DOHH2 (cell line): ENCODE results near the gene ENO1.
"Not testable (repeated sequence)": the region's sequence is repeated elsewhere in the genome, so short reads cannot be mapped to it uniquely, and the experiment has no call there.

ENCODE experiments used
- H3F3A ChIP-seq: fragments of 200-600 bp; sonication (generic), shearing (Covaris generic); 2 replicates; pipeline ENCODE4 v1.6.0; 2016; ENCODE audit warnings: antibody characterized with exemption, mild to moderate bottlenecking; ENCODE audit not compliant: control insufficient read depth, insufficient read depth
- H3K27ac ChIP-seq: fragments of 200-600 bp; sonication (generic); 2 replicates; pipeline ENCODE4 v1.5.1; 2014; ENCODE audit warnings: low read depth, mild to moderate bottlenecking, low read length, moderate library complexity
- H3K27me3 ChIP-seq: fragments of 200-600 bp; sonication (generic); 2 replicates; pipeline ENCODE4 v1.6.1; 2014; ENCODE audit warnings: mild to moderate bottlenecking, low read length, mixed read lengths; ENCODE audit not compliant: control insufficient read depth
- H3K36me3 ChIP-seq: fragments of 200-600 bp; sonication (generic); 2 replicates; pipeline ENCODE4 v1.6.1; 2014; ENCODE audit warnings: mild to moderate bottlenecking, low read length, moderate library complexity, mixed read lengths; ENCODE audit not compliant: control insufficient read depth
- H3K4me1 ChIP-seq: fragments of 200-600 bp; sonication (generic); 2 replicates; pipeline ENCODE4 v1.6.1; 2014; ENCODE audit warnings: mild to moderate bottlenecking, low read length, mixed read lengths; ENCODE audit not compliant: control insufficient read depth
- H3K4me2 ChIP-seq: fragments of 200-600 bp; sonication (generic); 2 replicates; pipeline ENCODE4 v1.6.0; 2014; ENCODE audit warnings: mild to moderate bottlenecking, low read length, moderate library complexity
- H3K4me3 ChIP-seq: fragments of 200-600 bp; sonication (generic); 2 replicates; pipeline ENCODE4 v1.5.1; 2014; ENCODE audit warnings: mild to moderate bottlenecking, low read length, mixed read lengths
- H3K79me2 ChIP-seq: fragments of 200-600 bp; sonication (generic); 2 replicates; pipeline ENCODE4 v1.6.1; 2014; ENCODE audit warnings: mild to moderate bottlenecking, low read length, mixed read lengths; ENCODE audit not compliant: control insufficient read depth
- H3K9me2 ChIP-seq: fragments of 200-600 bp; sonication (generic); replicated peaks from 2 replicates; pipeline ENCODE4 v1.6.1; 2014; ENCODE audit warnings: mild to moderate bottlenecking, low read length, mixed read lengths; ENCODE audit not compliant: control insufficient read depth
- H3K9me3 ChIP-seq: fragments of 200-600 bp; sonication (generic); 2 replicates; pipeline ENCODE4 v1.6.1; 2014; ENCODE audit warnings: antibody characterized with exemption, low read length, mixed read lengths; ENCODE audit not compliant: control insufficient read depth, insufficient read depth
- H4K20me1 ChIP-seq: fragments of 200-600 bp; sonication (generic); 2 replicates; pipeline ENCODE4 v1.6.0; 2014; ENCODE audit warnings: low read depth, mild to moderate bottlenecking, antibody characterized with exemption, low read length, moderate library complexity; ENCODE audit not compliant: control insufficient read depth, insufficient read depth
- EZH2phosphoT487 ChIP-seq: fragments of 200-600 bp; sonication (generic); IDR thresholded peaks from 2 replicates; pipeline ENCODE4 v1.6.1; 2017; ENCODE audit warnings: borderline replicate concordance, mild to moderate bottlenecking, antibody characterized with exemption, low read length, moderate library complexity, mixed read lengths
- TF ChIP-seq, protein P1 (sequence below): fragments of 200-600 bp; sonication (generic); IDR thresholded peaks from one replicate; pipeline ENCODE4 v1.5.1; 2014; ENCODE audit warnings: antibody characterized with exemption, mild to moderate bottlenecking, low read depth, low read length; ENCODE audit not compliant: poor library complexity, severe bottlenecking

ENO1 gene

DNA sequence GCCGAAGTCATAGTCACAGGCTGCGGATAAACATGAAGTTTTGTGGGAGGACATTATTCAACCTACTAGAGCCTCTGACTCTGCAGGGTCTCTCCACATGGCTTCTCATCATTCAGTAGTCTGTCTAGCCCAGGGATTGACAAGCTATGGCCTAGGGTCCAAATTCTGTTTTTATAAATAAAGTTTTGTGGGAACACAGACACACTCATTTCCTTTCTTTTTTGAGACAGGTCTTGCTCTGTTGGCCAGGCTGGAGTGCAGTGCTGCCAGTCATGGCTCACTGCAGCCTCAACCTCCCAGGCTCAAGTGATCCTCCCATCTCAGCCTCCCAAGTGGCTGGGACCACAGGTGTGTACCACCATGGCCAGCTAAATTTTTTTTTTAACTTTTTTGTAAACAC lies 8.1 kb upstream of the ENO1 start:
- H3K79me2 ChIP-seq: no peaks in the 10 kb centered on the region
- TF ChIP-seq EZH2phosphoT487: no peak
- TF ChIP-seq, protein P1, sequence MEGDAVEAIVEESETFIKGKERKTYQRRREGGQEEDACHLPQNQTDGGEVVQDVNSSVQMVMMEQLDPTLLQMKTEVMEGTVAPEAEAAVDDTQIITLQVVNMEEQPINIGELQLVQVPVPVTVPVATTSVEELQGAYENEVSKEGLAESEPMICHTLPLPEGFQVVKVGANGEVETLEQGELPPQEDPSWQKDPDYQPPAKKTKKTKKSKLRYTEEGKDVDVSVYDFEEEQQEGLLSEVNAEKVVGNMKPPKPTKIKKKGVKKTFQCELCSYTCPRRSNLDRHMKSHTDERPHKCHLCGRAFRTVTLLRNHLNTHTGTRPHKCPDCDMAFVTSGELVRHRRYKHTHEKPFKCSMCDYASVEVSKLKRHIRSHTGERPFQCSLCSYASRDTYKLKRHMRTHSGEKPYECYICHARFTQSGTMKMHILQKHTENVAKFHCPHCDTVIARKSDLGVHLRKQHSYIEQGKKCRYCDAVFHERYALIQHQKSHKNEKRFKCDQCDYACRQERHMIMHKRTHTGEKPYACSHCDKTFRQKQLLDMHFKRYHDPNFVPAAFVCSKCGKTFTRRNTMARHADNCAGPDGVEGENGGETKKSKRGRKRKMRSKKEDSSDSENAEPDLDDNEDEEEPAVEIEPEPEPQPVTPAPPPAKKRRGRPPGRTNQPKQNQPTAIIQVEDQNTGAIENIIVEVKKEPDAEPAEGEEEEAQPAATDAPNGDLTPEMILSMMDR: no peak
- H3K36me3 ChIP-seq: no peaks in the 10 kb centered on the region
- no peak overlapping the region for H3K4me3 ChIP-seq
- no peaks in the 10 kb centered on the region for H3K9me2 ChIP-seq
- no peaks in the 10 kb centered on the region for H4K20me1 ChIP-seq
- H3K4me1 ChIP-seq: no peaks in the 10 kb centered on the region
- H3K9me3 ChIP-seq: no peaks in the 10 kb centered on the region
- H3K27ac ChIP-seq: no peak overlapping the region
- no peaks in the 10 kb centered on the region for H3F3A ChIP-seq
- peaks cover 7% of the 10 kb centered on the region; the same call in 1 of the 2 replicates for H3K27me3 ChIP-seq
- no peak overlapping the region for H3K4me2 ChIP-seq

DNA sequence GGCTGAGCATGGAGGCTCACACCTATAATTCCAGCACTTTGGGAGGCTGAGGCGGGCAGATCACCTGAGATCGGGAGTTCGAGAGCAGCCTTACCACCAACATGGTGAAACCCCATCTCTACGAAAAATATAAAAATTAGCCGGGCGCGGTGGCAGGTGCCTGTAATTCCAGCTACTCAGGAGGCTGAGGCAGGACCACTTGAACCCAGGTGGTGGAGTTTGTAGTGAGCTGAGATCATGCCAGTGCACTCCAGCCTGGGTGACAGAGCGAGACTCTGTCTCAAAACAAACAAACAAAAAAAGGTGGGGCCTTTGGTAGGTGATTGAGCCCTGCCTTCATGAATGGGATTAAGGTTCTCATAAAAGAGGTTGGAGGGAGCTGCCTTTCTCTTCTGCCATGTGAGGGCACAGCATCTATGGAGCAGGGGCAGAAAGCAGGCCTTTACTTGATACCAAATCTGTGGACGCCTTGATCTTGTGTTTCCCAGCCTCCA lies 7.6 kb upstream of the ENO1 start:
- H3K9me2 ChIP-seq, H3K4me3 ChIP-seq, H3K79me2 ChIP-seq, H3K9me3 ChIP-seq, H3K27ac ChIP-seq, H3K27me3 ChIP-seq, H4K20me1 ChIP-seq, H3F3A ChIP-seq, H3K4me2 ChIP-seq, H3K36me3 ChIP-seq, H3K4me1 ChIP-seq: not testable (repeated sequence)

DNA sequence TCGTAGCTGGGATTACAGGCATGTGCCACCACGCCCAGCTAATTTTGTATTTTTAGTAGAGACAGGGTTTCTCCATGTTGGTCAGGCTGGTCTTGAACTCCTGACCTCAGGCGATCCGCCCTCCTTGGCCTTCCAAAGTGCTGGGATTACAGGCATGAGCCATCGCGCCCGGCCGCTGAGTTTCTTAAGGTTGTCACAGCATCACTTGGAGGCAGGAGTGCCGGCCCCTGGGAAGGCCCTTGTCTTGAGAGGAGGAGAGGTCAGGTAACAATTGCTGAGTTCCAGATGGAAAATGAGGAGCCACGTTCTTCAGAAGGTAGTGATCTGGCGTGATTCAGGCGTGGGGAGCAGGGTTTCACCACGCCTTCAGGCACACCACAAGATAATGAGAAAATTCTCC lies 5.6 kb upstream of the ENO1 start:
- not testable (repeated sequence) for H3K36me3 ChIP-seq, H4K20me1 ChIP-seq, H3K4me2 ChIP-seq, H3K9me2 ChIP-seq, H3K9me3 ChIP-seq, H3F3A ChIP-seq, H3K4me3 ChIP-seq, H3K27ac ChIP-seq, H3K27me3 ChIP-seq
- Histone ChIP-seq H3K79me2 (peaks cover 13% of the 10 kb centered on the region), H3K4me1 (peaks cover 17% of the 10 kb centered on the region)

DNA sequence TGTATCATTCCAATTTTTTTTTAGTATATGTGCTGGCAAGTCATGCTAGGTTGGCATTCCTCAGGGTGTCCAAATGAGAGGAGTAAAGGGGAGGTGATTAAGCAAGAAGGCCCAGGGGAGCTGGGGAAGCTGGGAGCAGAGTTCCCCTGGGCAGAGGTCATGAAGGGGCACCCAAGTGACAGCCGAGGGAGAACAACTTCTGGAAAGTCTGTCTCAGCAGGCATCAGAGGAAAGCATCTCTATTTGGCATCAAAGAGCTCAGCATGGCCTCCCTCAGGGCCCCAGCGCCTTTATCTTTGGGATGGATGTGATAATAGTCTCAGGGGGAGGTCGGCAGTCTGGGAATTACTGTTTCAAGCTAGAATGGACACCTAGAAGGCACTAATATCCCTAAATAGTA lies 5.0 kb upstream of the ENO1 start:
- no peak overlapping the region for H3K27ac ChIP-seq

More for the DNA sequence above, 5.0 kb upstream of the ENO1 start:
- Histone ChIP-seq H3K4me1 (peaks cover 18% of the 10 kb centered on the region), H3K36me3 (peaks cover 9% of the 10 kb centered on the region), H3K27me3 (peaks cover 3% of the 10 kb centered on the region; the same call in 1 of the 2 replicates), H3K4me3 (no peak overlapping the region), H3K9me3 (no peaks in the 10 kb centered on the region), H3K4me2 (no peak overlapping the region), H3K79me2 (peaks cover 16% of the 10 kb centered on the region), H4K20me1 (no peaks in the 10 kb centered on the region), H3F3A (0 out of 2 replicates have a peak, but pooled peaks cover 9% of the 10 kb centered on the region), H3K9me2 (no peaks in the 10 kb centered on the region)
- TF ChIP-seq, protein P1: no peak
- TF ChIP-seq EZH2phosphoT487: no peak
